ENCODE measurements around the gene PEA15. TPM values are rescaled to one million over a fixed set of nuclear protein-coding genes. Genes with fewer than 3 reads are reported as not detected.

PEA15 gene
- total and polyA plus RNA-seq, 2 of the 8 experiments (the other 6 are each of a cell fraction or from before 2014, with no cell fraction given): 71.3 to 75.1 TPM

GRCh38 chr1:160169553-160170399 lies 35.4 kb upstream of the PEA15 start:
- WGBS, 2 experiments (ENCODE audit: extremely low coverage in 1 of 2, insufficient coverage in 1 of 2, insufficient read length in 1 of 2, insufficient replicate concordance in 2 of 2, low coverage in 1 of 2, low lambda C conversion rate in 2 of 2, missing lambda C conversion rate in 1 of 2): 18% methylated on average over 15 of the region's 15 CpGs; no CpG with 5 or more reads in 1 of the 2 experiments
- Histone ChIP-seq H3K79me1 (ENCODE audit: low read depth, low read length) (no peaks in the 10 kb centered on the region), H3K36me3 (ENCODE audit: control insufficient read depth in 2 of 4, insufficient read depth in 4 of 4, low read length in 3 of 4) (no peaks in the 10 kb centered on the region), H2BK15ac (ENCODE audit: low read length) (no peak overlapping the region), H3K4ac (replicated peaks; ENCODE audit: insufficient read length, low read depth, low read length) (no peak overlapping the region), H3K4me2 (ENCODE audit: insufficient read depth in 1 of 2, low read depth in 2 of 2, low read length in 2 of 2) (peak overlapping the region; percentile 14 to 60), H4K8ac (ENCODE audit: extremely low read depth, insufficient read depth, low read length) (no peak overlapping the region), H3K9ac (replicated peaks in 1 of 4; ENCODE audit: extremely low read depth in 1 of 4, low read depth in 3 of 4, low read length in 3 of 4) (no peak overlapping the region), H2BK5ac (ENCODE audit: low read depth, low read length) (peak overlapping the region; percentile 98; the same call in 1 of the 2 replicates), H3K23ac (ENCODE audit: insufficient read length) (no peak overlapping the region), H3K27ac (ENCODE audit: low read depth, low read length) (peak overlapping the region; percentile 46; the same call in 1 of the 2 replicates), H4K91ac (replicated peaks; ENCODE audit: insufficient read length, low read length) (peak overlapping the region; percentile 56), H3K56ac (replicated peaks; ENCODE audit: insufficient read length, low read depth, low read length) (no peak overlapping the region), H2AFZ (ENCODE audit: low read length) (no peak overlapping the region), H2BK20ac (ENCODE audit: low read length) (peak overlapping the region; percentile 94; the same call in 1 of the 2 replicates), H2AK5ac (ENCODE audit: low read depth, low read length) (peak overlapping the region; percentile 82), H4K5ac (ENCODE audit: insufficient read length, low read depth, low read length) (no peak overlapping the region), H3K79me2 (ENCODE audit: control insufficient read depth in 1 of 2, insufficient read depth in 2 of 2, low read length in 2 of 2) (no peaks in the 10 kb centered on the region), H3K18ac (ENCODE audit: extremely low read depth, low read length) (peak overlapping the region; percentile 53; the same call in 1 of the 2 replicates), H2BK12ac (ENCODE audit: low read depth, low read length) (peak overlapping the region; percentile 99; the same call in 1 of the 2 replicates), H2BK120ac (replicated peaks; ENCODE audit: low read depth, low read length) (peak overlapping the region; percentile 52), H3K23me2 (ENCODE audit: low read depth, low read length) (peaks cover 3% of the 10 kb centered on the region; the same call in 1 of the 2 replicates), H3K27me3 (replicated peaks in 1 of 4; ENCODE audit: control insufficient read depth in 3 of 4, extremely low read depth in 1 of 4, insufficient read depth in 3 of 4, low read length in 3 of 4) (peaks cover 0 to 2% (median under 1%) of the 10 kb centered on the region in 4 experiments; a peak in 2 of 7 replicates), H3K4me3 (ENCODE audit: extremely low read depth in 1 of 4, insufficient read depth in 2 of 4, low read depth in 3 of 4, low read length in 4 of 4) (peak overlapping the region in 3 of 4 experiments; percentile 7 to 50 (median 13); a peak in 5 of 8 replicates), H3K14ac (ENCODE audit: insufficient read length) (no peak overlapping the region), H4K20me1 (replicated peaks in 1 of 2; ENCODE audit: control insufficient read depth in 1 of 2, insufficient read depth in 2 of 2, low read length in 2 of 2) (no peaks in the 10 kb centered on the region), H3K4me1 (replicated peaks in 1 of 4; ENCODE audit: control insufficient read depth in 3 of 4, insufficient read depth in 4 of 4, low read length in 3 of 4) (peaks cover 12 to 28% (median 22%) of the 10 kb centered on the region in 4 experiments; a peak in 6 of 7 replicates), H3K9me3 (ENCODE audit: insufficient read depth in 2 of 2, low read depth in 1 of 2, low read length in 1 of 2) (no peaks in the 10 kb centered on the region)
- POLR2A ChIA-PET (ENCODE audit: partially characterized antibody): interaction anchor here (0.6 to 11.8 kb wide), 34 partner anchors 9 to 981 kb away, joined by 3 to 107 read pairs (median 4); partner anchors contain the start of genes ATP1A4, CASQ1, DCAF8 and IGSF8
- peak; percentile 79 to 86 for DNase-seq (ENCODE audit: low read depth in 1 of 2, low spot score in 2 of 2)
- peak; percentile 97 for FAIRE-seq
- CTCF ChIA-PET (ENCODE audit: partially characterized antibody): interaction anchor here (0.7 to 18.4 kb wide), 23 partner anchors 10 to 122 kb away, joined by 3 to 257 read pairs (median 6); partner anchors contain the start of genes ATP1A2, CASQ1, IGSF8 and KCNJ9
- TF ChIP-seq ASH2L (IDR thresholded peaks at IDR 0.05; ENCODE audit: low read length) (peak; percentile 92), RFX5 (IDR thresholded peaks at IDR 0.05; ENCODE audit: borderline replicate concordance, low read depth, low read length) (no peak), ATF2 (IDR thresholded peaks at IDR 0.05; ENCODE audit: low read length) (peak; percentile 87), TAF7 (optimal IDR thresholded peaks at IDR 0.05; ENCODE audit: borderline replicate concordance, low read depth, low read length) (peak; percentile 30), ZNF274 (IDR thresholded peaks at IDR 0.05; ENCODE audit: borderline replicate concordance, extremely low read depth, low read length) (no peak), TCF12 (IDR thresholded peaks at IDR 0.05; ENCODE audit: low read depth, low read length) (0 out of 2 replicates have a peak, but pooled peaks have one; percentile 69), SUZ12 (IDR thresholded peaks at IDR 0.05; ENCODE audit: low read length) (no peak)
